ENCODE data around the gene LMAN2L. TPM values are rescaled to one million over a fixed set of nuclear protein-coding genes. Genes with fewer than 3 reads are reported as not detected.

LMAN2L gene
- total RNA-seq, 1 donor from 2014 or later: 14.2 TPM

GRCh38 chr2:96775160-96775559 is 35.3 kb upstream of the LMAN2L start:
- no peak overlapping the region for H3K4me3 ChIP-seq (ENCODE audit: low read depth, low read length)
- H3K36me3 ChIP-seq (ENCODE audit: control insufficient read depth, insufficient read depth, low read length): no peaks in the 10 kb centered on the region
- no peak for DNase-seq (ENCODE audit: low read depth)
- H3K27me3 ChIP-seq (ENCODE audit: control insufficient read depth, insufficient read depth, low read length): no peaks in the 10 kb centered on the region
- TF ChIP-seq CTCF (IDR thresholded peaks at IDR 0.05; ENCODE audit: insufficient read depth, low read length, poor library complexity, severe bottlenecking): no peak

GRCh38 chr2:96773922-96774321 is 34.1 kb upstream of the LMAN2L start:
- peak overlapping the region; percentile 17 for H3K4me3 ChIP-seq (ENCODE audit: low read depth, low read length)
- H3K27me3 ChIP-seq (ENCODE audit: control insufficient read depth, insufficient read depth, low read length): no peaks in the 10 kb centered on the region
- no peak for DNase-seq (ENCODE audit: low read depth)
- H3K36me3 ChIP-seq (ENCODE audit: control insufficient read depth, insufficient read depth, low read length): no peaks in the 10 kb centered on the region
- no peak for TF ChIP-seq CTCF (IDR thresholded peaks at IDR 0.05; ENCODE audit: insufficient read depth, low read length, poor library complexity, severe bottlenecking)

GRCh38 chr2:96772903-96773671 is 33.2 kb upstream of the LMAN2L start:
- Histone ChIP-seq H3K36me3 (ENCODE audit: control insufficient read depth, insufficient read depth, low read length) (no peaks in the 10 kb centered on the region), H3K4me3 (ENCODE audit: low read depth, low read length) (no peak overlapping the region), H3K27me3 (ENCODE audit: control insufficient read depth, insufficient read depth, low read length) (no peaks in the 10 kb centered on the region)
- DNase-seq (ENCODE audit: low read depth): no peak
- no peak for TF ChIP-seq CTCF (IDR thresholded peaks at IDR 0.05; ENCODE audit: insufficient read depth, low read length, poor library complexity, severe bottlenecking)

- no peak for DNase-seq (ENCODE audit: low read depth)
- no peaks in the 10 kb centered on the region for H3K36me3 ChIP-seq (ENCODE audit: control insufficient read depth, insufficient read depth, low read length)
- TF ChIP-seq CTCF (IDR thresholded peaks at IDR 0.05; ENCODE audit: insufficient read depth, low read length, poor library complexity, severe bottlenecking): no peak
- H3K27me3 ChIP-seq (ENCODE audit: control insufficient read depth, insufficient read depth, low read length): no peaks in the 10 kb centered on the region
- H3K4me3 ChIP-seq (ENCODE audit: low read depth, low read length): no peak overlapping the region
These were observed 32.1 kb upstream of the LMAN2L start for GRCh38 chr2:96771796-96772618.

GRCh38 chr2:96770442-96771202 is 30.8 kb upstream of the LMAN2L start:
- Histone ChIP-seq H3K4me3 (ENCODE audit: low read depth, low read length) (no peak overlapping the region), H3K27me3 (ENCODE audit: control insufficient read depth, insufficient read depth, low read length) (no peaks in the 10 kb centered on the region), H3K36me3 (ENCODE audit: control insufficient read depth, insufficient read depth, low read length) (no peaks in the 10 kb centered on the region)
- DNase-seq (ENCODE audit: low read depth): no peak
- TF ChIP-seq CTCF (IDR thresholded peaks at IDR 0.05; ENCODE audit: insufficient read depth, low read length, poor library complexity, severe bottlenecking): no peak

Data from kidney epithelial cell (primary cell).